ENCODE results near the gene ACSL3. TPM values are rescaled to one million over a fixed set of nuclear protein-coding genes. Genes with fewer than 3 reads are reported as not detected.
A peak's percentile ranks its signal among the peaks of the same experiment; 100 is the strongest.

The ACSL3 gene
- 10 to 100 TPM; 36.1 to 37.1 TPM for total RNA-seq

GRCh38 chr2:222860740-222861410 lies at the start of gene ACSL3:
Gene ACSL3, plus strand, starts transcription at chr2:222861036. Its CDS starts 47,737 bp downstream, at chr2:222908773.
- peak; percentile 99 for ATAC-seq
- H3K9me3 Mint-ChIP-seq, result no peaks in the 10 kb centered on the region
- H3K36me3 Mint-ChIP-seq, result peaks cover 5 to 6% of the 10 kb centered on the region in 2 donors
- peak within 1 kb of the TSS; percentile 89 to 98 for H3K27ac Mint-ChIP-seq
- peak; percentile 93 to 94 for DNase-seq (ENCODE audit: low spot score in 2 of 2)

GRCh38 chr2:222811828-222812227 lies 49.0 kb upstream of the ACSL3 start:
- Mint-ChIP-seq H3K36me3 (no peaks in the 10 kb centered on the region), H3K27ac (peak overlapping the region in 1 of 2 donors; percentile 70), H3K9me3 (no peaks in the 10 kb centered on the region)
- ATAC-seq (no peak), DNase-seq (ENCODE audit: low spot score in 2 of 2) (no peak)

- H3K27ac Mint-ChIP-seq, result peak overlapping the region; percentile 5 to 85
Observed at GRCh38 chr2:222813177-222813843, 47.5 kb upstream of the ACSL3 start.

DNA sequence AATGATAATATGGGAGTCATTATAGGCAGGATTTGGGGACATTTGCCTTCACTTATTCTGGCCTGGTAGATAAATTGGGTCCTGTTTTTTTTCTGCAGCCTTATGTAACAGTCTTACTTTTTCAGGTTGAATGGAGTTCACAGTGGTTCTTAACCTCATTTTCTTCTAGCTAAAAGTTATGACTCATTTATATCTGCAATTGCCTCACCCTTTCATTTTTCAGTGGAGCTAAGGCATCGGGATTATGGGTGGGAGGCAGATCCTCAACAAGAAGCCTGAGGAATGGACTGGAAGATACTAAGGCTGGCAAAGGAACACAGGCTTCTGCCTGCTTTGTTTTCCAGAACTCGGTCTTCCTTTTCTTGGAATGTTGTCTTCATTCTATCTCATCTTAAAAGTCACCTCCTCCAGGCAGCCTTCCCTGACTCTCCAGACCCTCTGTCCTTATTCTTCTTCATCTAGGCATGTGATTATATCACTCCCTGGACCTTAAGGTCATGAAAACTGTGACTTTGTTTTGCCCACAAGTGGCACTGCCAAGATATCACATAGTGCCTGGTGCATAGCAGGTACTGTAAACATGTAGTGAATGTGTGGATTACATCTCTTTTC lies 41.0 kb upstream of the ACSL3 start:
- DNase-seq (ENCODE audit: low spot score in 2 of 2), result no peak
- Mint-ChIP-seq H3K36me3 (no peaks in the 10 kb centered on the region), H3K27ac (no peak overlapping the region), H3K9me3 (no peaks in the 10 kb centered on the region)
- ATAC-seq, result peak in 1 of 2 donors; percentile 79

More at GRCh38 chr2:222813177-222813843, 47.5 kb upstream of the ACSL3 start:
- peak in 1 of 2 donors; percentile 36 for DNase-seq (ENCODE audit: low spot score in 2 of 2)
- no peaks in the 10 kb centered on the region for H3K9me3 Mint-ChIP-seq
- no peaks in the 10 kb centered on the region for H3K36me3 Mint-ChIP-seq
- ATAC-seq, result peak; percentile 92 to 95

DNA sequence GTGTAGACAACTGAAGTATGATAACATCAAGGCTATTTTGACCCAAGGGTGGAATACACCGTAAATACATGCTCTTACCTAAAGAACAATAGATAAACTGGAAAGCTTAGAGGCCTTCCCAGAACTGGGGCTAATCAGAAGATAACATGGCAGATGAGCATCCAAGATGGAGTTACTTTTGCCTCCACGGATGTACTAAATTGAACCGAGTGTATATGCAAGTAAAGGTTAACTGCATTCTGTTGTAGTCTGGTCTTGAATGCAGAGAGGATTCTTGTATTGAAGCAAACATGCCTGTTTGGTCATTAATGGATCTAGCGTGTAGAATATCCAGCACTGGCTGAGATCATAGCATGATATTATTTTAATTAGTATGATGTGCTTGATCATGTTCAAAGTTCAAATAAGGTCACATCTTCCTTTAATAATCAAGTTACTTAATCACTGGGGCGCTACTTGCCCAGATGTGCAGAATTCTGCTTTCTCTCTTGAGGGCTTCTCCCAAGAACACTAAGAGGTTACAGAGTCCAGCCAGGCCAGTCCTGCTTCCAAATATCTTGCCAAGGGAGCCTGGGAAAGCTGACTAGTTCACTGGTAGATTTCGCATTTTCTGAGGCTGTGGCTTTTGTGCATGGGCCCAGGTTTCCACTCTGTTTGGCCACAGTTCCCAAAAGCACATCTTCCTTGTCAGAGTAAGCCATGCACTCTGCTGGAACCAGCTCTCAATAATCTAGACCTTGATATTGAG lies 37.5 kb upstream of the ACSL3 start:
- Mint-ChIP-seq H3K27ac (no peak overlapping the region), H3K36me3 (no peaks in the 10 kb centered on the region), H3K9me3 (no peaks in the 10 kb centered on the region)
- ATAC-seq (no peak), DNase-seq (ENCODE audit: low spot score in 2 of 2) (no peak)

DNA sequence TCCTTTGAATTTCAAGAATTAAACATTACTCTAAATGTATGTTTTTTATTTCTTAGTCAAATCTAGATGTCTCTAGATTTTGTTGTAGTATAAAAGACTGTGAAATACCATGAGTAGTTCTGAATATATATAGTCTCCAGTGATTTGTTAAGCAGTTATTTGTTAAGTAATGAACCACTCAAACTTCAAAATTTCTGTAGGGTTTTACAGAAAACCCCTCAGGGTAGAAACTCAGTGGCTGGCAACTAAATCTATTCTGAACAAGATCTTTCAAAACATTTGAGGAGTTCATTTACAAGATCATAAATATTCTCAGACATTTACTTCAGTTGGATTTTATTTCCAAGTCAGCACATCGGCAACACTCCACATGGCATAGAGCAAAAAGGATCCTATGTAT lies 35.8 kb upstream of the ACSL3 start:
- ATAC-seq, result no peak
- H3K36me3 Mint-ChIP-seq, result no peaks in the 10 kb centered on the region

GRCh38 chr2:222827417-222827816 lies 33.4 kb upstream of the ACSL3 start:
- DNase-seq (ENCODE audit: low spot score in 2 of 2) (no peak), ATAC-seq (no peak)
- Mint-ChIP-seq H3K27ac (no peak overlapping the region), H3K36me3 (no peaks in the 10 kb centered on the region), H3K9me3 (no peaks in the 10 kb centered on the region)

More for the DNA sequence above, 35.8 kb upstream of the ACSL3 start:
- Mint-ChIP-seq H3K27ac (no peak overlapping the region), H3K9me3 (no peaks in the 10 kb centered on the region)
- no peak for DNase-seq (ENCODE audit: low spot score in 2 of 2)

- DNase-seq (ENCODE audit: low spot score in 2 of 2), result no peak
- no peaks in the 10 kb centered on the region for H3K9me3 Mint-ChIP-seq
- no peaks in the 10 kb centered on the region for H3K36me3 Mint-ChIP-seq
- no peak overlapping the region for H3K27ac Mint-ChIP-seq
- no peak for ATAC-seq
Observed at GRCh38 chr2:222828572-222828971, 32.3 kb upstream of the ACSL3 start.

DNA sequence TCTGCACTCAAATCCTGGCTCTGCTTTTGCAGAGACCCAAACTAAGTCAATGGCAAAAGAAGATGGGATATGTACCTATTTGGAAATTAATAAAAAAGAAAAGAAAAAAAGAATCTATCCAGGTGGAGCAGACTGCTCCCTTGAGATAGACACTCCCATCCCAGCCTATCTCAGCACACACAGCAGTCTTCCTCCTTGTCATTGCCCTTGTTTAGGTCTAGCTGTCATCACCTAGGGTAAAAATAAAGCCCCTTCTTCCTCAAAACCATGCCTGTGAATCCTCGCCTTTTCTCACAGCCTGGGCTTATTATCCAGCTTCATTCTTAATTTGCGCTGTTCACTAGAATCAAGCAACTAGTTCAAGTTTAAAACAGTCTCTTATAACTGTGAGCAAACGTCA lies 30.7 kb upstream of the ACSL3 start:
- no peak overlapping the region for H3K27ac Mint-ChIP-seq
- ATAC-seq (no peak), DNase-seq (ENCODE audit: low spot score in 2 of 2) (no peak)
- H3K9me3 Mint-ChIP-seq, result no peaks in the 10 kb centered on the region
- no peaks in the 10 kb centered on the region for H3K36me3 Mint-ChIP-seq

DNA sequence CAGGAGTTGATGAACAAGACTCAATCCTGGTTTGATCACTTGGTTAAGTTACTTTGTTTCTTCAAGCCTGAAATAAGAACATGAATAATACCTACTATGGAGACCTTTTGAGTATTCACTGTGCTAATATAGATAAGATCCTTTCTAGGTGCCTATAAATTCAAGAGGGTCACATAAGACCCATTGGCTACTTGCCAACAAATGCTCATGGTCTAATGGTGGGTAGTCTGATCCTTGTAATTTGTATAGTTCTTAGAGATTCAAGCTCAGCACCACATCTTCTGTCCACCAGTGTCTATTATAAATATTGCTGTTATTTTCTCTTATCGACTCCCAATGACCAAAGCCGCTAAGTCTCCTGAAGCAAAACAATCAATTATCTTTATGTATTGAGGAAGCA lies 27.4 kb upstream of the ACSL3 start:
- H3K27ac Mint-ChIP-seq, result no peak overlapping the region
- no peaks in the 10 kb centered on the region for H3K9me3 Mint-ChIP-seq
- DNase-seq (ENCODE audit: low spot score in 2 of 2), result no peak
- no peak for ATAC-seq
- H3K36me3 Mint-ChIP-seq, result no peaks in the 10 kb centered on the region

DNA sequence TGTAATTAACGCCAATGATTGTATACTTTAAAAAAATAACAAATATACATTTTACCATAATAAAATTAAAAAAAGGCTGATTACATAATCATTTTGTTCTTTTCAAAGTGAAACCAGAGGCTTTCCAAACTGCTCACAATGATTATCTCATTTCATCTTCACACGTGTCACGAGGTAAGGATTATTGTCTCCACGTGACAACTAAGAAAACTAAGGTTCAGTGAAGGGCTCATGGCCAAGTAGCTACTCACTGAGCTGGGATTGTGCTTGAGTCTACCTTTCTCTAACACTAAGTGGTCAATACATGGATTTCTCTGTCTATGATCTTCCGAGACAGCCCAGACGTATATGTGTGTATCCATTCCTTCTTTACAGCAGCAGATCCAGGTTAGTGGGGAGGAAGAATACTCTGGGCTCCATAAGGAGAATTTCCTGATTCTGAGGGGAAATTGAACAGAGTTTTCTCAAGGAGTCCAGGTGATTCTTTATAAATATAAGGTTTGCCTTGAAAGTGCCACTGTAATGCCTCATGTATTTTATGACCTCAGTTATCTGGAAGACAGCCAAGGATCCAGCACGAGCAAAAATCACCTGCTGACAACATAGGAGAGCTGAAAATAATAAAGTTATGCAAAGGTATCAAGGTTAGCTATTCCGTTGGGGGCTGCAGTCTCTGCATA lies 25.6 kb upstream of the ACSL3 start:
- Mint-ChIP-seq H3K9me3 (no peaks in the 10 kb centered on the region), H3K36me3 (no peaks in the 10 kb centered on the region), H3K27ac (no peak overlapping the region)
- DNase-seq (ENCODE audit: low spot score in 2 of 2), result no peak
- ATAC-seq, result no peak

- no peak for ATAC-seq
- H3K27ac Mint-ChIP-seq, result no peak overlapping the region
- DNase-seq (ENCODE audit: low spot score in 2 of 2), result no peak
- no peaks in the 10 kb centered on the region for H3K9me3 Mint-ChIP-seq
- no peaks in the 10 kb centered on the region for H3K36me3 Mint-ChIP-seq
Observed at GRCh38 chr2:222835823-222836151, 25.0 kb upstream of the ACSL3 start.

DNA sequence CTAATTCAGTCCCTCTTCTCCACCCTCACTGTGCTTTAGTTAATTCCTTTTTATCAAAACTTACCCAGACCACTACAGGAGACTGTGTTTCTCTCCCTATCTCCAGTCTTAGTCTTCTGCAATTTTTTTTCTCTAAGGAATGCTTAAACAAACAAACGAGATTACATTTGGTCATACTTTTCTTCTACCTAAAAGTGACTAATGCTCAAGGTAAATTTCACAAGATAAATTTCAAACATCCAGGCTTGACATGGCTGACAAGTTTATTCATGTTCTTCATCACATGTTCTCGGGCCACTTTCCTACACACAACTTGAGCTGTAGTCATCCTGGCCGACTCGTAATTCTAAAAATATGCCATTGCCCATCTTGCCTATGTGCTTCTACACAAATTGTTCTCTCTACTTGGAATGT lies 23.2 kb upstream of the ACSL3 start:
- no peak overlapping the region for H3K27ac Mint-ChIP-seq
- no peak for DNase-seq (ENCODE audit: low spot score in 2 of 2)
- H3K9me3 Mint-ChIP-seq, result no peaks in the 10 kb centered on the region
- no peak for ATAC-seq
- no peaks in the 10 kb centered on the region for H3K36me3 Mint-ChIP-seq

DNA sequence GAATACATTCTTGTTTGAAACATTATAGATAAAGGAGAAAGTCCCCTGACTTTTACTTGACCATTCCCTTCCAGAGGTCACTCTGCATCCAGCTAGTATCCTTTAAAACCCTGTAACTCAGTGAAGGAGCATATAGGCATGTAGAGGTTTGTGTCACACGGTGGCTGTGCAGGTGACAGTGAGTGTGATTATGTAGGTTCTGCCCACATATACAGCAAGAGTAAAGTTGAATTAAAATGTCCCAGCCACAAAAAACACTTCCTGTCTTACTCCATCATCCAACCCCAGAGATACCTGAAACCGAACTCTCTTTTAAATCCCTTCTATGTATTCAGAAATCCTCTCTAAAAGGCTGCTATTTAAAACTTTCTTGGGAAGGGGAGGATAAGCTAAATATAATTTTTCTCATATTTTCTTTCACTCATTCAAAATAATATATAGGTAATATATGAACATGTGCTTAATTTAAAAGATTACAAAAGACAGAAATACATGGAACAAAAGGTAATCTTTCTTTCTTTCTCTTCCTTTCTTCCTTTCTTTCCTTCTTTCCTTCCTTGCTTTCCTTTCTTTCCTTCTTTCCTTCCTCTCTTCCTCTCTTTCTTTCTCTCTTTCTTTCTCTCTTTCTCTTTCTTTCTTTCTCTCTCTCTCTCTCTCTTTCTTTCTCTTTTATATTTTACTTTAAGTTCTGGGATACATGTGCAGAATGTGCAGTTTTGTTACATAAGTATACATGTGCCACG lies 20.6 kb upstream of the ACSL3 start:
- ATAC-seq, result peak in 1 of 2 donors; percentile 50
- H3K9me3 Mint-ChIP-seq, result no peaks in the 10 kb centered on the region

DNA sequence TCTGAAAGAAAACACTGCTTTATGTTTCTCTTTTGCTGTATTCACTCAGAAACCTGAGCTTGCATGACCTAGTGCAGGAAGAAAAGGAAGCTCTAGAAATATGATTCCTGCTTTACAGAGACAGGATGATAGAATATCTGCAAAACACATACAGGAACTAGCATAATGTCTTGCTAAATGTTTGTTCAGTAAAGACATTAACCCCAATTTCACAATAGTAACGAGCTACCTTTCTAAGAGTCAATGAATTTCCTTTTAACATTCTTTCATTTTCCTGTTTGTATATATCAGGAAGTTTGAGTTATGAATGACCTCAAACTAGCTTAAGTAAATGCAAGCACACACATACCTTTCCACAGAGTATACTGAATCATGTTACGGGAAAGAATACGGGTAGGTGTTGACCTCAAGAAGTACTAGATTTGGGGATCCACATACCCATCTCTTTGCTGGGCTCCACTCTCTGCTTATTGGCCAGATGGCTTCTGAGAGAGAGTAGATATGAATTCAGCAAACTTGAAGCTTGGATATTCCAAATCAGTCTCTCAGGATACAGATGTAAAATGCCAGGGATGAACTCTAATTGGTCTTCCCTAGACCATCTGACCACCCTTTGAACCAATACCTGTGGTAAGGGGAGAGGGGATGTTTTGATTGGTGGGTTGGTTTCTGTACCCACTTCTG lies 18.2 kb upstream of the ACSL3 start:
- Mint-ChIP-seq H3K27ac (no peak overlapping the region), H3K36me3 (no peaks in the 10 kb centered on the region), H3K9me3 (no peaks in the 10 kb centered on the region)
- ATAC-seq, result no peak
- DNase-seq (ENCODE audit: low spot score in 2 of 2), result no peak

More for the DNA sequence above, 20.6 kb upstream of the ACSL3 start:
- Mint-ChIP-seq H3K27ac (no peak overlapping the region), H3K36me3 (no peaks in the 10 kb centered on the region)
- DNase-seq (ENCODE audit: low spot score in 2 of 2), result no peak

All from activated naive CD4-positive, alpha-beta T cell treated with anti-CD3 and anti-CD28 coated beads, Interleukin-2, amount 50 U/mL, for 72 hours (primary cell).